HG03575 (cell line): ENCODE measurements around the gene MCOLN1.
"Not testable (repeated sequence)": the region's sequence is repeated elsewhere in the genome, so short reads cannot be mapped to it uniquely, and the experiment has no call there.

Experiments used
- ATAC-seq: cut with Tn5 transposase; IDR thresholded peaks from one replicate; pipeline ENCODE4 v1.9.1; 2021; ENCODE audit not compliant: unreplicated experiment, insufficient number of reproducible peaks, low FRiP score; ENCODE audit errors: extremely low read depth

Gene MCOLN1

GRCh38 chr19:7558667-7559066, 36.2 kb downstream of the MCOLN1 start:
- ATAC-seq: no peak

- ATAC-seq: no peak
Measured at GRCh38 chr19:7559102-7559501, 36.7 kb downstream of the MCOLN1 start.

GRCh38 chr19:7560255-7560654, 37.8 kb downstream of the MCOLN1 start:
- no peak for ATAC-seq

- no peak for ATAC-seq
Measured at GRCh38 chr19:7561325-7561724, 38.9 kb downstream of the MCOLN1 start.

- ATAC-seq: no peak
Measured at GRCh38 chr19:7562646-7563393, 40.4 kb downstream of the MCOLN1 start.

- no peak for ATAC-seq
Measured at GRCh38 chr19:7564866-7565265, 42.4 kb downstream of the MCOLN1 start.

GRCh38 chr19:7565332-7565731, 42.9 kb downstream of the MCOLN1 start:
- ATAC-seq: no peak

GRCh38 chr19:7570761-7571160, 48.3 kb downstream of the MCOLN1 start:
- ATAC-seq: no peak

GRCh38 chr19:7575434-7576040, 53.1 kb downstream of the MCOLN1 start:
- ATAC-seq: no peak

GRCh38 chr19:7577422-7577821, 55.0 kb downstream of the MCOLN1 start:
- ATAC-seq: not testable (repeated sequence)

GRCh38 chr19:7578127-7578526, 55.7 kb downstream of the MCOLN1 start:
- no peak for ATAC-seq

GRCh38 chr19:7579182-7579581, 56.8 kb downstream of the MCOLN1 start:
- no peak for ATAC-seq

- ATAC-seq: no peak
Measured at GRCh38 chr19:7582446-7582845, 60.0 kb downstream of the MCOLN1 start.
